Adrenal gland (tissue), 12 donors: ENCODE measurements around the gene SAMHD1. TPM values are rescaled to one million over a fixed set of nuclear protein-coding genes. Genes with fewer than 3 reads are reported as not detected.

ENCODE experiments used
- DNase-seq, 7 donors: peaks; one replicate each; pipeline ENCODE4 v3.0.0-alpha.2; 2019 to 2020
- H3K27ac ChIP-seq, 5 donors: fragments of 200-600 bp; sonication (generic) in 4 of 5; 1 replicate in 3 of 5; 2 replicates in 2 of 5; pipeline versions ENCODE4 v1.5.1 to v1.8.0; 2016 to 2020; ENCODE audit warnings: mild to moderate bottlenecking in 1 of 5
- H3K27me3 ChIP-seq: fragments of 200-600 bp; 2 replicates; pipeline ENCODE4 v1.8.0; 2021
- H3K36me3 ChIP-seq, 2 donors: fragments of 200-600 bp; replicated peaks in 1 of 2; 1 replicate in 1 of 2; 2 replicates in 1 of 2; pipeline versions ENCODE4 v1.5.1 to v1.8.0; 2018 to 2022
- H3K4me1 ChIP-seq, 2 donors: fragments of 200-600 bp; replicated peaks in 1 of 2; 1 replicate in 1 of 2; 2 replicates in 1 of 2; pipeline versions ENCODE4 v1.5.1 to v1.8.0; 2018 to 2021
- H3K4me3 ChIP-seq, 4 donors: fragments of 200-600 bp; sonication (generic) in 3 of 4; one replicate each; pipeline ENCODE4 v1.5.1; 2016 to 2018
- H3K9me3 ChIP-seq, 3 donors: fragments of 200-600 bp; sonication (generic) in 1 of 3; replicated peaks in 1 of 3; 1 replicate in 2 of 3; 2 replicates in 1 of 3; pipeline versions ENCODE4 v1.5.1 to v1.8.0; 2016 to 2021
- CTCF ChIP-seq, 6 experiments: fragments of 450-650 bp in 4 of 6; fragments of 200-600 bp in 2 of 6; sonication (generic) in 1 of 6; IDR thresholded peaks; 1 replicate in 5 of 6; 2 replicates in 1 of 6; pipeline versions ENCODE4 v1.5.1 to v1.8.0; 2016 to 2021; ENCODE audit warnings: antibody characterized with exemption in 6 of 6, mild to moderate bottlenecking in 2 of 6, moderate library complexity in 1 of 6
- POLR2A ChIP-seq, 2 donors: fragments of 450-650 bp; IDR thresholded peaks; one replicate each; pipeline ENCODE4 v1.6.1; 2017; ENCODE audit warnings: antibody characterized with exemption in 2 of 2, mild to moderate bottlenecking in 2 of 2, moderate library complexity in 1 of 2
- WGBS, 4 donors: extraction: QIAGEN DNeasy Blood & Tissue Kit in 2 of 4; methylation state at CpG; one replicate each; pipeline versions ENCODE4 v1.1.5 to v1.1.7; 2013 to 2017; 5-methylcytosine and 5-hydroxymethylcytosine counted together
- intact Hi-C, 2 donors: fragments of 100-400 bp; cut with DNase I; formaldehyde crosslinking; loops; one replicate each; pipeline versions ENCODE4 v1.14.1 to v1.15.0; 2022 to 2023
- polyA plus RNA-seq, 3 donors: library from polyadenylated mRNA; stranded (reverse); fragments of 200-250 nt in 2 of 3; fragments of 350-450 nt in 1 of 3; fragmentation: Illumina TruSeq in 1 of 3; extraction: RNeasy Lipid Tissue Mini Kit (QIAGEN cat#74804) in 1 of 3; gene quantifications; one replicate each; pipeline ENCODE4 v1.2.3, GENCODE V29; 2013 to 2014
- total RNA-seq, 9 donors: library from RNA; depleted of rRNA in 4 of 9; stranded (reverse); fragments of >200 nt in 4 of 9; fragments of 120-200 nt in 1 of 9; fragmentation: NEBNext Ultra II Directional in 1 of 9; extraction: Animal tissue kit (Norgen Biotek cat#: 25700) in 1 of 9; gene quantifications; one replicate each; pipeline versions ENCODE4 v1.1.0 to v1.2.4, GENCODE V29; 2013 to 2023
- donor health status: healthy with polysubstance abuse.
- donor health status: Bipolar disorder and iron deficiency.
- donor health status: DM: yes; HTN: yes; CAD: no.
- donor health status: DM: no; HTN: no; CAD: no.
- donor health status: DM: no; HTN: no; CAD: no.
- donor health status: DM: yes; HTN: yes; CAD: no.

SAMHD1 gene
- total and polyA plus RNA-seq, 12 donors, result 27.1 to 232 (median 92.1) TPM

GRCh38 chr20:36890586-36890985 is 60.9 kb downstream of the SAMHD1 start:
- 87 to 92% (median 88%) methylated on average over 9 of the region's 9 CpGs for WGBS, 4 donors
- no peak overlapping the region for H3K27ac ChIP-seq
- DNase-seq, result no peak
- no peaks in the 10 kb centered on the region for H3K27me3 ChIP-seq
- no peak overlapping the region for H3K4me3 ChIP-seq
- TF ChIP-seq POLR2A (IDR thresholded peaks at IDR 0.05), result no peak
- TF ChIP-seq CTCF (IDR thresholded peaks at IDR 0.05), result no peak
- H3K9me3 ChIP-seq, result no peaks in the 10 kb centered on the region
- intact Hi-C loops, result no loop called here
- H3K4me1 ChIP-seq, result peaks cover 0 to 16% of the 10 kb centered on the region in 2 donors
- H3K36me3 ChIP-seq, result peaks cover 0 to 60% of the 10 kb centered on the region in 2 donors

- H3K4me1 ChIP-seq, result peaks cover 0 to 16% of the 10 kb centered on the region in 2 donors
- 82 to 84% (median 83%) methylated on average over 9 to 15 of the region's 15 CpGs for WGBS, 4 donors
- no peak for DNase-seq
- peaks cover 0 to 44% of the 10 kb centered on the region in 2 donors for H3K36me3 ChIP-seq
- H3K9me3 ChIP-seq, result no peaks in the 10 kb centered on the region
- H3K27me3 ChIP-seq, result no peaks in the 10 kb centered on the region
- no peak for TF ChIP-seq CTCF (IDR thresholded peaks at IDR 0.05)
- no peak for TF ChIP-seq POLR2A (IDR thresholded peaks at IDR 0.05)
- no peak overlapping the region for H3K4me3 ChIP-seq
- no peak overlapping the region for H3K27ac ChIP-seq
- intact Hi-C loops, result no loop called here
Observed at GRCh38 chr20:36888880-36889516, 62.5 kb downstream of the SAMHD1 start.

GRCh38 chr20:36887752-36888090 is 63.8 kb downstream of the SAMHD1 start:
- H3K27me3 ChIP-seq, result no peaks in the 10 kb centered on the region
- peak in 1 of 7 donors; percentile 29 for DNase-seq
- no peaks in the 10 kb centered on the region for H3K9me3 ChIP-seq
- no peak for TF ChIP-seq POLR2A (IDR thresholded peaks at IDR 0.05)
- no peak for TF ChIP-seq CTCF (IDR thresholded peaks at IDR 0.05)
- H3K36me3 ChIP-seq, result peaks cover 0 to 31% of the 10 kb centered on the region in 2 donors
- no peak overlapping the region for H3K4me3 ChIP-seq
- H3K27ac ChIP-seq, result no peak overlapping the region
- WGBS, 4 donors, result 30 to 38% (median 34%) methylated on average over 6 of the region's 6 CpGs
- H3K4me1 ChIP-seq, result peaks cover 0 to 16% of the 10 kb centered on the region in 2 donors
- intact Hi-C loops, result no loop called here

- intact Hi-C loops, result no loop called here
- Histone ChIP-seq H3K27me3 (no peaks in the 10 kb centered on the region), H3K4me1 (peaks cover 0 to 16% of the 10 kb centered on the region in 2 donors), H3K27ac (no peak overlapping the region), H3K36me3 (peaks cover 0 to 25% of the 10 kb centered on the region in 2 donors), H3K4me3 (no peak overlapping the region), H3K9me3 (no peaks in the 10 kb centered on the region)
- TF ChIP-seq POLR2A (IDR thresholded peaks at IDR 0.05), result no peak
- TF ChIP-seq CTCF (IDR thresholded peaks at IDR 0.05), result peak; percentile 87 to 95 (median 92)
- 17 to 25% (median 23%) methylated on average over 14 to 24 of the region's 24 CpGs for whole genome bisulfite sequencing, 4 donors
- DNase-seq, result peak; percentile 74 to 93 (median 84)
Observed at GRCh38 chr20:36886859-36887751, 64.4 kb downstream of the SAMHD1 start.
